Tibial nerve (tissue), 4 donors: ENCODE measurements around the gene IP6K3.

Source experiments
- CTCF ChIP-seq, 5 experiments: fragments of 200-600 bp in 3 of 5; fragments of 450-650 bp in 2 of 5; sonication (generic) in 3 of 5; IDR thresholded peaks; one replicate each; pipeline ENCODE4 v1.5.1; 2016 to 2019; ENCODE audit warnings: antibody characterized with exemption in 5 of 5, mild to moderate bottlenecking in 3 of 5, moderate library complexity in 2 of 5
- EP300 ChIP-seq, 2 donors: sonication (generic); formaldehyde crosslinking; IDR thresholded peaks; one replicate each; pipeline ENCODE4 v1.6.1; 2017; ENCODE audit warnings: antibody characterized with exemption in 2 of 2, mild to moderate bottlenecking in 1 of 2
- POLR2A ChIP-seq, 2 donors: fragments of 450-650 bp; IDR thresholded peaks; one replicate each; pipeline ENCODE4 v1.6.1; 2017; ENCODE audit warnings: antibody characterized with exemption in 2 of 2, mild to moderate bottlenecking in 2 of 2, moderate library complexity in 2 of 2

DNA sequence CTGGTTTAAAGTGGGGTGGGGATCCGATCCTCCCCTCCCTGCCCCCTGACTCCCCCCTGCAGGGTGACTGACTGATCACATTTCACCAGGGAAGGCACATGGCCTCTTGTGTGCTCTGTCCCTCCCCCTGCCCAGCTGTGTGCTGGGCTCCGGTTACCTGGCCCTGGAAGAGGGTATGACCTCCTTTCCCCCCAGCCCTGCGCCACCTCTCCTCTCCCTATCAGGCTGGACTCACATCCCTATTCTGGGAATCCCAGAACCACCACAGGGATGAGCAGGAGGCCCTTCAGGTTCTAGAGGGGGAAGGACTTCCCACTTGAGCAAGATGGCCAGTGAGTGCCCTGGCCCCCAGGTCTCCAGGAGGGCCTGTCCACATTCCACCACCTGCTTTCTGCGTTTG lies 2.1 kb upstream of the IP6K3 start:
- TF ChIP-seq CTCF (IDR thresholded peaks at IDR 0.05) (no peak), EP300 (IDR thresholded peaks at IDR 0.05) (no peak), POLR2A (IDR thresholded peaks at IDR 0.05) (no peak)
